Measurements from ENCODE around the gene HCN4. TPM values are rescaled to one million over a fixed set of nuclear protein-coding genes. Genes with fewer than 3 reads are reported as not detected.

Gene HCN4
- total RNA-seq, 4 donors from 2014 or later = not detected

- Histone ChIP-seq H3K27me3 (peaks cover 0 to 13% (median 0%) of the 10 kb centered on the region in 3 donors), H3K4me1 (no peaks in the 10 kb centered on the region), H3K9me3 (no peaks in the 10 kb centered on the region), H3K4me3 (no peak overlapping the region), H3K27ac (no peak overlapping the region), H3K36me3 (no peaks in the 10 kb centered on the region)
- DNase-seq (no peak), ATAC-seq (no peak)
- intact Hi-C loops (cut with DNase I; ENCODE audit: low total_unique reads) = no loop called here
- no peak for TF ChIP-seq POLR2A (IDR thresholded peaks at IDR 0.05)
- no peak for TF ChIP-seq CTCF (IDR thresholded peaks at IDR 0.05 in 4 of 5, conservative IDR thresholded peaks at IDR 0.05 in 1 of 5)
- in situ Hi-C loops (cut with MboI; ENCODE audit: low sequenced_read_pairs in 4 of 4) = no loop called here
Measured at GRCh38 chr15:73391128-73391872, 22.5 kb upstream of the HCN4 start.

GRCh38 chr15:73389971-73390544, 21.3 kb upstream of the HCN4 start:
- no peak for TF ChIP-seq CTCF (IDR thresholded peaks at IDR 0.05 in 4 of 5, conservative IDR thresholded peaks at IDR 0.05 in 1 of 5)
- no peak for TF ChIP-seq POLR2A (IDR thresholded peaks at IDR 0.05)
- Histone ChIP-seq H3K4me1 (no peaks in the 10 kb centered on the region), H3K36me3 (no peaks in the 10 kb centered on the region), H3K27ac (no peak overlapping the region), H3K27me3 (peaks cover 0 to 16% (median 9%) of the 10 kb centered on the region in 3 donors), H3K9me3 (no peaks in the 10 kb centered on the region), H3K4me3 (no peak overlapping the region)
- DNase-seq = no peak
- in situ Hi-C loops (cut with MboI; ENCODE audit: low sequenced_read_pairs in 4 of 4) = no loop called here
- no peak for ATAC-seq
- intact Hi-C loops (cut with DNase I; ENCODE audit: low total_unique reads) = no loop called here

- no peak for TF ChIP-seq POLR2A (IDR thresholded peaks at IDR 0.05)
- TF ChIP-seq CTCF (IDR thresholded peaks at IDR 0.05 in 4 of 5, conservative IDR thresholded peaks at IDR 0.05 in 1 of 5) = no peak
- Histone ChIP-seq H3K27me3 (peaks cover 0 to 16% (median 11%) of the 10 kb centered on the region in 3 donors), H3K4me3 (no peak overlapping the region), H3K9me3 (no peaks in the 10 kb centered on the region), H3K4me1 (no peaks in the 10 kb centered on the region), H3K27ac (no peak overlapping the region), H3K36me3 (no peaks in the 10 kb centered on the region)
- ATAC-seq = no peak
- in situ Hi-C loops (cut with MboI; ENCODE audit: low sequenced_read_pairs in 4 of 4) (no loop called here), intact Hi-C loops (cut with DNase I; ENCODE audit: low total_unique reads) (no loop called here)
- DNase-seq = no peak
Measured at GRCh38 chr15:73389539-73389938, 20.8 kb upstream of the HCN4 start.

- no peak for DNase-seq
- no peaks in the 10 kb centered on the region for H3K9me3 ChIP-seq
- no peak overlapping the region for H3K4me3 ChIP-seq
- H3K36me3 ChIP-seq = no peaks in the 10 kb centered on the region
- no peak for ATAC-seq
- in situ Hi-C loops (cut with MboI; ENCODE audit: low sequenced_read_pairs in 4 of 4) = no loop called here
- peaks cover 0 to 16% (median 15%) of the 10 kb centered on the region in 3 donors for H3K27me3 ChIP-seq
- H3K4me1 ChIP-seq = no peaks in the 10 kb centered on the region
- no peak overlapping the region for H3K27ac ChIP-seq
- TF ChIP-seq CTCF (IDR thresholded peaks at IDR 0.05 in 4 of 5, conservative IDR thresholded peaks at IDR 0.05 in 1 of 5) (no peak), POLR2A (IDR thresholded peaks at IDR 0.05) (no peak)
- intact Hi-C loops (cut with DNase I; ENCODE audit: low total_unique reads) = no loop called here
Measured at GRCh38 chr15:73388256-73388781, 19.6 kb upstream of the HCN4 start.
